ENCODE results near the gene MARCO.

The MARCO gene

DNA sequence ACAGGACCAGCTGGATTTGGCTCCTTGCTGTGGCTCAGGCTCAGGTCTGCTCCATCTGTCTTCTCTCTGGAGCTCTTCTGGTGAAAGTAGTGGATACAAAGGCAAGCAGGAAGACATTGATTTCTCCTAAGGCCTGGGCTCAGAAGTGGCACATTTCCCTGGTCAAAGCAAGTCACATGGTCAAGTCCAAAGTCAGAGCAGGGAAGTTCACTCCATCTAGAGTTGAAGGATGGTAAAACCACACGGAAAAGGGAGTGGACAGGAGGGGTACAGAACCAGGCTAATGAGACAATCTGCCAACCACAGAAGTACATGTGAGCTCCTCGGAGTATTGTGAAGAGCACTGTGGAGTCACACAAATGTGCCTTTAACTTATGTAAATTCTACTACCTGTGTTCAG is 66.1 kb downstream of the MARCO start:
- TF ChIP-seq SNAI2 (CRISPR knock-in tag; IDR thresholded peaks at IDR 0.05), result no peak
- ATAC-seq, result peak; percentile 58

- ATAC-seq, result no peak
- no peak for TF ChIP-seq ZFP3 (CRISPR knock-in tag; IDR thresholded peaks at IDR 0.05)
- no peak for TF ChIP-seq CSDC2 (CRISPR knock-in tag; IDR thresholded peaks at IDR 0.05)
- TF ChIP-seq TOX (CRISPR knock-in tag; IDR thresholded peaks at IDR 0.05; ENCODE audit: borderline replicate concordance), result no peak
- TF ChIP-seq ZNF8 (CRISPR knock-in tag; IDR thresholded peaks at IDR 0.05), result no peak
- TF ChIP-seq TCF4 (CRISPR knock-in tag; IDR thresholded peaks at IDR 0.05; ENCODE audit: borderline replicate concordance), result no peak
- TF ChIP-seq PATZ1 (CRISPR knock-in tag; IDR thresholded peaks at IDR 0.05; ENCODE audit: borderline replicate concordance), result no peak
- no peak for TF ChIP-seq TSHZ2 (CRISPR knock-in tag; IDR thresholded peaks at IDR 0.05)
- TF ChIP-seq ARNTL (CRISPR knock-in tag; IDR thresholded peaks at IDR 0.05; ENCODE audit: borderline replicate concordance, low read depth), result no peak
- no peak for TF ChIP-seq PPARA (CRISPR knock-in tag; IDR thresholded peaks at IDR 0.05; ENCODE audit: borderline replicate concordance)
- TF ChIP-seq POU6F1 (CRISPR knock-in tag; IDR thresholded peaks at IDR 0.05; ENCODE audit: borderline replicate concordance, low read depth), result no peak
- no peak for TF ChIP-seq BACH2 (CRISPR knock-in tag; IDR thresholded peaks at IDR 0.05; ENCODE audit: borderline replicate concordance)
- no peak for TF ChIP-seq CSRNP3 (CRISPR knock-in tag; IDR thresholded peaks at IDR 0.05)
- TF ChIP-seq SNAI2 (CRISPR knock-in tag; IDR thresholded peaks at IDR 0.05), result no peak
- no peak for TF ChIP-seq ESRRG (CRISPR knock-in tag; IDR thresholded peaks at IDR 0.05)
- no peak for TF ChIP-seq GLIS3 (CRISPR knock-in tag; IDR thresholded peaks at IDR 0.05)
These were observed 67.1 kb downstream of the MARCO start for GRCh38 chr2:119009110-119009509.

DNA sequence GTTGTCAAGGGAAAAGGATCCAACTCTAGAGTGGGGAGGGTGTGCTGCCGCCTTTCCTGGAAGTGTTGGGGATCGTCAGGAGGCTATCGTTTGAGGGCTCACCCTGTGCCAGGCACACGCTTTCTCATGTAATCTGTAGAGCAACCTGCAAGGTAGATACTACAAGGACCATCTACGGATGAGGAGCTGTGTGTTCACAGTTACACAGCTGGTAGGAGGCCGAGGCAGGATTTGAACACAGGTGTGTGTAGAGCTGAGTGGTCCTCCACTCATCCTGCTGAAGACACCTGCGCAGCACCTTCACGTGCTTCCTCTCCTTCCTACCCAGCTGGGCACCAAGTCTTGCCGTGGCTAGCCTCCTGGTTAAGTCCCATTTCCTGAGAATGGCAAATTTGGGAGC is 68.3 kb downstream of the MARCO start:
- ATAC-seq, result no peak
- TF ChIP-seq TOX (CRISPR knock-in tag; IDR thresholded peaks at IDR 0.05; ENCODE audit: borderline replicate concordance), result no peak
- TF ChIP-seq TCF4 (CRISPR knock-in tag; IDR thresholded peaks at IDR 0.05; ENCODE audit: borderline replicate concordance), result no peak
- TF ChIP-seq BACH2 (CRISPR knock-in tag; IDR thresholded peaks at IDR 0.05; ENCODE audit: borderline replicate concordance), result no peak
- no peak for TF ChIP-seq RARB (CRISPR knock-in tag; IDR thresholded peaks at IDR 0.05)
- no peak for TF ChIP-seq POU6F1 (CRISPR knock-in tag; IDR thresholded peaks at IDR 0.05; ENCODE audit: borderline replicate concordance, low read depth)

DNA sequence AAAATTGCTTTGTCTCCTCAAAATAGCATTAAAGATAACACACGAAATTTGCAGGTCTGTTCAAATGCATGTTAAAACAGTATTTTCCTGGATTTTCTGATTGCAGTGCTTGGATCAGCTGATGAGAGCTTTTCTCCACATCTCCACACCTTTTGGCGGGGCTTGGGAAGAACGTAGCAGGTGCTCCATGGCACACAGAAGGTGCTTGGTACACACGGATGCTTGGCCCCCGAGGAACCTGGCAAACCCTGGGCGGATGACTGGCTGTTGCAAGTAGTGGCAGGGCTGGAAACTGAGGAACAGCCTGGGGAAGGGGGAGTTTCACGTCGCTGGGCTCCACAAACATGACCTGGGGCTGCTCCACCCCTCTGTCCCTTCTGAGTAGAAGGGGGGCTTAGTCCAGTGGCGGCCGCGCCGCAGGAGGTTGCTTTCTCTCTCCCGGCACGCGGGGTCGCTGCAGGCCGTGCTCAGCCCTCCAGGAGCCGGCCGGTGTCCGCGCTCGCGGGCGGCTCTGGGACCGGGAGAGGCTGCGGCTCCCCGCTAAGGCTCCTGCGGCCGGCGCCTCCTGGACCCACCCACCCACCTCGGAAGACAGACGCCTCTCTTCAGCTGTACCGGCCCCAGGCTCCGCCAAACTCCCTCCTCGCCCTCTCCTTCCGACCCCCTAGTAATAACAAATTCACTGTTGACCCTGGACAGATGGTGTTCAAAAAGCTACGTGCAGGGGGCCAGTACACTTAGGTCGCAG is 69.3 kb downstream of the MARCO start:
- peak; percentile 97 for ATAC-seq
- TF ChIP-seq ZFP3 (CRISPR knock-in tag; IDR thresholded peaks at IDR 0.05) (no peak), ISL1 (CRISPR knock-in tag; IDR thresholded peaks at IDR 0.05) (no peak), TOX (CRISPR knock-in tag; IDR thresholded peaks at IDR 0.05; ENCODE audit: borderline replicate concordance) (no peak), ESRRG (CRISPR knock-in tag; IDR thresholded peaks at IDR 0.05) (no peak), SNAI2 (CRISPR knock-in tag; IDR thresholded peaks at IDR 0.05) (no peak), PATZ1 (CRISPR knock-in tag; IDR thresholded peaks at IDR 0.05; ENCODE audit: borderline replicate concordance) (no peak), POU6F1 (CRISPR knock-in tag; IDR thresholded peaks at IDR 0.05; ENCODE audit: borderline replicate concordance, low read depth) (no peak), BACH2 (CRISPR knock-in tag; IDR thresholded peaks at IDR 0.05; ENCODE audit: borderline replicate concordance) (no peak), ZNF565 (CRISPR knock-in tag; conservative IDR thresholded peaks at IDR 0.05; ENCODE audit: low read depth) (no peak), GLIS3 (CRISPR knock-in tag; IDR thresholded peaks at IDR 0.05) (no peak), ZFP30 (CRISPR knock-in tag; IDR thresholded peaks at IDR 0.05) (no peak), PPARA (CRISPR knock-in tag; IDR thresholded peaks at IDR 0.05; ENCODE audit: borderline replicate concordance) (no peak), OSR1 (CRISPR knock-in tag; IDR thresholded peaks at IDR 0.05) (no peak), ZNF8 (CRISPR knock-in tag; IDR thresholded peaks at IDR 0.05) (no peak), RARB (CRISPR knock-in tag; IDR thresholded peaks at IDR 0.05) (no peak), ZNF70 (CRISPR knock-in tag; IDR thresholded peaks at IDR 0.05) (no peak)

Data from SK-N-SH treated with all-trans-retinoic acid at 6 μM for 48 hours (cell line).